GM12878 (cell line): Measurements from ENCODE around the gene DMKN. TPM values are rescaled to one million over a fixed set of nuclear protein-coding genes. Genes with fewer than 3 reads are reported as not detected.

Source experiments
- ATAC-seq: fragments of 200-7000 bp; cut with Tn5 transposase; 3 replicates; pipeline ENCODE4 v1.9.1; 2020; ENCODE audit warnings: mild to moderate bottlenecking, moderate library complexity
- BruUV-seq: library from RNA; stranded (reverse); fragments of 400-500 nt; replicated peaks from 2 replicates; lab custom pipeline; 2021; lab: Mats Ljungman, UMichigan
- CTCF ChIA-PET: fragments of 300-600 bp; sonication (Branson Sonifier 250); formaldehyde crosslinking; extraction: SDS; loops from one replicate; lab custom pipeline; 2021; ENCODE audit warnings: inconsistent platforms; lab: Yijun Ruan, JAX
- POLR2A ChIA-PET: fragments of 350-600 bp; formaldehyde crosslinking; extraction: SDS; loops from one replicate; lab custom pipeline; 2021; ENCODE audit warnings: inconsistent platforms; lab: Charles Lee
- RAD21 ChIA-PET: fragments of 300-600 bp; sonication (Branson Sonifier 250); formaldehyde crosslinking; loops from one replicate; lab custom pipeline; 2023; ENCODE audit warnings: antibody characterized with exemption; ENCODE audit not compliant: unreplicated experiment; lab: Charles Lee
- SMC1A ChIA-PET: fragments of 300-600 bp; sonication (Branson Sonifier 250); formaldehyde crosslinking; loops from one replicate; lab custom pipeline; 2023; ENCODE audit not compliant: unreplicated experiment, uncharacterized antibody; lab: Charles Lee
- DNase-seq: peaks from one replicate; pipeline ENCODE4 v3.0.0-alpha.2; 2011; ENCODE audit warnings: low read depth, low spot score
- FAIRE-seq: peaks from 3 replicates; lab custom pipeline; 2011; peaks lifted over from hg19 to GRCh38; lab: Jason Lieb, UNC
- H2AFZ ChIP-seq: 2 replicates; pipeline ENCODE4 v1.6.0; 2011; ENCODE audit warnings: low read depth, low read length, control low read depth; ENCODE audit not compliant: control insufficient read depth
- H3K27ac ChIP-seq: 2 replicates; pipeline ENCODE4 v1.5.1; 2011; ENCODE audit warnings: control low read depth; ENCODE audit not compliant: control insufficient read depth, insufficient read depth
- H3K27me3 ChIP-seq, 2 experiments: replicated peaks in 1 of 2; 2 replicates each; pipeline versions ENCODE4 v1.6.0 to v1.6.1; 2011; ENCODE audit warnings: low read length in 1 of 2; ENCODE audit not compliant: control insufficient read depth in 2 of 2, insufficient read depth in 2 of 2
- H3K36me3 ChIP-seq, 2 experiments: 2 replicates each; pipeline ENCODE4 v1.5.1; 2011; ENCODE audit warnings: low read length in 1 of 2; ENCODE audit not compliant: control insufficient read depth in 2 of 2, insufficient read depth in 2 of 2
- H3K4me1 ChIP-seq: 2 replicates; pipeline ENCODE4 v1.6.1; 2011; ENCODE audit warnings: mild to moderate bottlenecking, low read length, moderate library complexity, mixed read lengths; ENCODE audit not compliant: control insufficient read depth, insufficient read depth
- H3K4me2 ChIP-seq: 2 replicates; pipeline ENCODE4 v1.6.0; 2011; ENCODE audit warnings: control low read depth; ENCODE audit not compliant: control insufficient read depth, insufficient read depth
- H3K4me3 ChIP-seq: fragments of 200-600 bp; sonication (generic); 2 replicates; pipeline ENCODE4 v1.5.1; 2016
- H3K79me2 ChIP-seq: 2 replicates; pipeline ENCODE4 v1.6.0; 2011; ENCODE audit warnings: low read length; ENCODE audit not compliant: control insufficient read depth, insufficient read depth
- H3K9ac ChIP-seq: 2 replicates; pipeline ENCODE4 v1.8.0; 2011; ENCODE audit warnings: low read length, control low read depth, mixed read lengths; ENCODE audit not compliant: control insufficient read depth, insufficient read depth
- H3K9me3 ChIP-seq: replicated peaks from 3 replicates; pipeline ENCODE4 v1.5.1; 2011; ENCODE audit warnings: mild to moderate bottlenecking, low read length; ENCODE audit not compliant: control insufficient read depth, insufficient read depth
- H4K20me1 ChIP-seq: 2 replicates; pipeline ENCODE4 v1.6.0; 2011; ENCODE audit not compliant: control insufficient read depth, insufficient read depth
- BHLHE40 ChIP-seq, 2 experiments: fragments of 450-650 bp in 1 of 2; IDR thresholded peaks; 2 replicates each; pipeline ENCODE4 v1.6.1; 2011 to 2017; ENCODE audit warnings: low read depth in 2 of 2, borderline replicate concordance in 1 of 2, improper control_type of control experiment in 1 of 2, low read length in 1 of 2, mild to moderate bottlenecking in 1 of 2
- CBX3 ChIP-seq: fragments of 200-600 bp; sonication (generic); IDR thresholded peaks from 2 replicates; pipeline ENCODE4 v1.6.1; 2016; ENCODE audit warnings: low read depth, borderline replicate concordance
- CHD2 ChIP-seq: IDR thresholded peaks from 2 replicates; pipeline ENCODE4 v1.6.1; 2011; ENCODE audit warnings: low read depth, low read length, improper control_type of control experiment, borderline replicate concordance
- GABPA ChIP-seq: IDR thresholded peaks from 2 replicates; pipeline ENCODE4 v1.6.1; 2014; ENCODE audit warnings: antibody characterized with exemption, low read depth, mild to moderate bottlenecking, inconsistent platforms
- LARP7 ChIP-seq: fragments of 450-650 bp; IDR thresholded peaks from 2 replicates; pipeline ENCODE4 v1.6.1; 2017; ENCODE audit warnings: mild to moderate bottlenecking
- MTA3 ChIP-seq: IDR thresholded peaks from 2 replicates; pipeline ENCODE4 v1.6.1; 2012; ENCODE audit warnings: low read length, inconsistent platforms, borderline replicate concordance
- RAD51 ChIP-seq: fragments of 450-650 bp; IDR thresholded peaks from 2 replicates; pipeline ENCODE4 v1.6.1; 2016; ENCODE audit warnings: moderate library complexity, mild to moderate bottlenecking, inconsistent platforms
- SRF ChIP-seq, 2 experiments: IDR thresholded peaks; 2 replicates each; pipeline ENCODE4 v1.6.1; 2011; ENCODE audit warnings: low read depth in 2 of 2, low read length in 2 of 2, mild to moderate bottlenecking in 1 of 2, moderate library complexity in 1 of 2
- TBL1XR1 ChIP-seq: IDR thresholded peaks from 2 replicates; pipeline ENCODE4 v1.6.1; 2012; ENCODE audit warnings: low read depth, low read length, improper control_type of control experiment
- WGBS: methylation state at CpG from one replicate; pipeline ENCODE4 v1.1.6; 2016; ENCODE audit warnings: low lambda C conversion rate; ENCODE audit not compliant: insufficient replicate concordance, insufficient coverage; ENCODE audit errors: missing lambda C conversion rate; 5-methylcytosine and 5-hydroxymethylcytosine counted together
- in situ Hi-C: fragments of 300-500 bp; cut with MboI; formaldehyde crosslinking; loops from 9 replicates; pipeline ENCODE4 v1.14.3; 2018; ENCODE audit warnings: mixed read lengths
- intact Hi-C: fragments of 100-400 bp; cut with micrococcal nuclease; formaldehyde crosslinking; loops from one replicate; pipeline ENCODE4 v1.14.2; 2022; ENCODE audit not compliant: unreplicated experiment
- polyA plus RNA-seq, 11 experiments: library from polyadenylated mRNA; depleted of rRNA in 4 of 11; unstranded in 6 of 11; stranded (reverse) in 5 of 11; fragments of >200 nt; fragmentation: Nextera tagmentation in 4 of 11; fragmentation: Illumina TruSeq in 1 of 11; extraction: Ambion mirVana in 4 of 11; extraction: Trizol in 1 of 11; gene quantifications; 1 replicate in 1 of 11; 2 replicates in 10 of 11; pipeline versions ENCODE4 v1.2.1 to v1.2.3, GENCODE V29; 2011 to 2016; ENCODE audit warnings: inconsistent platforms in 2 of 11, missing spikeins in 2 of 11, low read depth in 1 of 11
- total RNA-seq, 4 experiments: library from RNA; depleted of rRNA in 3 of 4; stranded (reverse); fragments of >200 nt in 3 of 4; fragmentation: Illumina TruSeq in 1 of 4; extraction: Trizol in 1 of 4; gene quantifications; 2 replicates each; pipeline versions ENCODE4 v1.2.1 to v1.2.3, GENCODE V29; 2013 to 2021
- TF ChIP-seq, protein P1 (sequence below): fragments of 450-650 bp; IDR thresholded peaks from 2 replicates; pipeline ENCODE4 v1.6.1; 2016; ENCODE audit warnings: mild to moderate bottlenecking
- TF ChIP-seq, protein P2 (sequence below): fragments of 450-650 bp; formaldehyde crosslinking; IDR thresholded peaks from 2 replicates; pipeline ENCODE4 v1.4.0; 2022; ENCODE audit warnings: mild to moderate bottlenecking, moderate library complexity
- TF ChIP-seq, protein P3 (sequence below): IDR thresholded peaks from 2 replicates; pipeline ENCODE4 v1.6.1; 2012; ENCODE audit warnings: improper control_type of control experiment, low read depth, low read length; ENCODE audit not compliant: insufficient replicate concordance

DMKN gene
- total and polyA plus RNA-seq, 10 of the 15 experiments (the other 5 are each of a cell fraction or from before 2014, with no cell fraction given) = 36.4 to 114 (median 58.6) TPM

DNA sequence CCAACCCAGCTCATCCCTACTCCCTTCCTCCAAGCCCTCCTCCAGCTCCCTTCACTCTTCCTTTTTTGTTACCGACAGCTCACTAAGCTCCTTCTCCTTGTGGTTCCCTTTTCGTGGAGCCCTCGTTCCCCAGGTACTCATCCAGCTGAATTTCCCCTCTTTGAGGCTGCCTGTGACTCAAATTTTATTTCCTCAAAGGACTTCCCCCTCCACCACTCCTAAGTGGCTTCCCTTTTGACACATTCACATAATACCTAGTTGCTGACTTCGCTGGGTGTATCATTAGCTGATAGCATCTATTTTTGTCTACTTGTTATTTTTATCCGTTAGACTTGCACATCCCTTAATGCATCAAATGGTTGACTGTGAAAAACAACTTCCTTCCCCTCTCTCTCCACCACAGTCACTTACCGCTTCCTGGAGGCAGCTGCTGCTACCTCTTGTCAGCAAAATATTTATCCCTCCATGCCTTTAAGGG is 50.9 kb downstream of the DMKN start:
- Histone ChIP-seq H3K79me2 (no peaks in the 10 kb centered on the region), H3K4me1 (peaks cover 56% of the 10 kb centered on the region), H3K27ac (peak overlapping the region; percentile 73), H3K4me2 (peak overlapping the region; percentile 39), H3K27me3 (no peaks in the 10 kb centered on the region), H3K4me3 (peak overlapping the region; percentile 33; the same call in 1 of the 2 replicates), H3K9me3 (no peaks in the 10 kb centered on the region), H2AFZ (no peak overlapping the region; the same call in 1 of the 2 replicates), H4K20me1 (no peaks in the 10 kb centered on the region), H3K36me3 (no peaks in the 10 kb centered on the region), H3K9ac (peak overlapping the region; percentile 8; the same call in 1 of the 2 replicates)
- DNase-seq (peak; percentile 96), FAIRE-seq (peak; percentile 92), ATAC-seq (peak; percentile 79)
- POLR2A ChIA-PET = interaction anchor here (0.7 to 4.4 kb wide), 16 partner anchors 10 to 249 kb away, joined by 3 to 37 read pairs (median 7); partner anchors contain the start of genes FFAR1 and FFAR2
- WGBS = 0% methylated on average over 6 of the region's 6 CpGs
- SMC1A ChIA-PET = interaction anchor here (0.7 to 17.4 kb wide), 21 partner anchors 12 to 189 kb away, joined by 3 to 237 read pairs (median 11); partner anchors contain the start of genes CD22, FFAR1, FFAR2 and FFAR3
- CTCF ChIA-PET = interaction anchor here (0.6 to 8.5 kb wide), 20 partner anchors 8 to 255 kb away, joined by 3 to 86 read pairs (median 6); partner anchors contain the start of genes FFAR1 and FFAR3
- intact Hi-C loops = loop anchor here (1.0 kb wide), 1 partner anchor 11 kb away; no protein-coding TSS in a partner anchor
- BruUV-seq = no TSS peak
- in situ Hi-C loops = no loop called here
- RAD21 ChIA-PET = interaction anchor here (0.7 to 8.3 kb wide), 24 partner anchors 8 to 143 kb away, joined by 3 to 110 read pairs (median 8); partner anchors contain the start of genes FFAR1, FFAR2 and FFAR3
- peak; percentile 58 to 68 for TF ChIP-seq BHLHE40 (IDR thresholded peaks at IDR 0.05; ENCODE audit: borderline replicate concordance in 1 of 2, low read depth in 2 of 2, low read length in 1 of 2)
- TF ChIP-seq GABPA = peak; percentile 66; the same call in 1 of the 2 replicates
- TF ChIP-seq, protein P1, sequence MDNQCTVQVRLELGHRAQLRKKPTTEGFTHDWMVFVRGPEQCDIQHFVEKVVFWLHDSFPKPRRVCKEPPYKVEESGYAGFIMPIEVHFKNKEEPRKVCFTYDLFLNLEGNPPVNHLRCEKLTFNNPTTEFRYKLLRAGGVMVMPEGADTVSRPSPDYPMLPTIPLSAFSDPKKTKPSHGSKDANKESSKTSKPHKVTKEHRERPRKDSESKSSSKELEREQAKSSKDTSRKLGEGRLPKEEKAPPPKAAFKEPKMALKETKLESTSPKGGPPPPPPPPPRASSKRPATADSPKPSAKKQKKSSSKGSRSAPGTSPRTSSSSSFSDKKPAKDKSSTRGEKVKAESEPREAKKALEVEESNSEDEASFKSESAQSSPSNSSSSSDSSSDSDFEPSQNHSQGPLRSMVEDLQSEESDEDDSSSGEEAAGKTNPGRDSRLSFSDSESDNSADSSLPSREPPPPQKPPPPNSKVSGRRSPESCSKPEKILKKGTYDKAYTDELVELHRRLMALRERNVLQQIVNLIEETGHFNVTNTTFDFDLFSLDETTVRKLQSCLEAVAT = peak; percentile 95
- peak; percentile 93 for TF ChIP-seq TBL1XR1
- TF ChIP-seq, protein P2, sequence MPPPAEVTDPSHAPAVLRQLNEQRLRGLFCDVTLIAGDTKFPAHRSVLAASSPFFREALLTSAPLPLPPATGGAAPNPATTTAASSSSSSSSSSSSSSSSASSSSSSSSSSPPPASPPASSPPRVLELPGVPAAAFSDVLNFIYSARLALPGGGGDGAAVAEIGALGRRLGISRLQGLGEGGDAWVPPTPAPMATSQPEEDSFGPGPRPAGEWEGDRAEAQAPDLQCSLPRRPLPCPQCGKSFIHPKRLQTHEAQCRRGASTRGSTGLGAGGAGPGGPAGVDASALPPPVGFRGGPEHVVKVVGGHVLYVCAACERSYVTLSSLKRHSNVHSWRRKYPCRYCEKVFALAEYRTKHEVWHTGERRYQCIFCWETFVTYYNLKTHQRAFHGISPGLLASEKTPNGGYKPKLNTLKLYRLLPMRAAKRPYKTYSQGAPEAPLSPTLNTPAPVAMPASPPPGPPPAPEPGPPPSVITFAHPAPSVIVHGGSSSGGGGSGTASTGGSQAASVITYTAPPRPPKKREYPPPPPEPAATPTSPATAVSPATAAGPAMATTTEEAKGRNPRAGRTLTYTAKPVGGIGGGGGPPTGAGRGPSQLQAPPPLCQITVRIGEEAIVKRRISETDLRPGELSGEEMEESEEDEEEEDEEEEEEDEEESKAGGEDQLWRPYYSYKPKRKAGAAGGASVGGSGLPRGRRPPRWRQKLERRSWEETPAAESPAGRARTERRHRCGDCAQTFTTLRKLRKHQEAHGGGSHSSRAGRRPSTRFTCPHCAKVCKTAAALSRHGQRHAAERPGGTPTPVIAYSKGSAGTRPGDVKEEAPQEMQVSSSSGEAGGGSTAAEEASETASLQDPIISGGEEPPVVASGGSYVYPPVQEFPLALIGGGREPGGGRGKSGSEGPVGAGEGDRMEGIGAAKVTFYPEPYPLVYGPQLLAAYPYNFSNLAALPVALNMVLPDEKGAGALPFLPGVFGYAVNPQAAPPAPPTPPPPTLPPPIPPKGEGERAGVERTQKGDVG (CRISPR knock-in tag) = no peak
- peak; percentile 78; the same call in 1 of the 2 replicates for TF ChIP-seq CHD2
- no peak for TF ChIP-seq LARP7
- TF ChIP-seq, protein P3, sequence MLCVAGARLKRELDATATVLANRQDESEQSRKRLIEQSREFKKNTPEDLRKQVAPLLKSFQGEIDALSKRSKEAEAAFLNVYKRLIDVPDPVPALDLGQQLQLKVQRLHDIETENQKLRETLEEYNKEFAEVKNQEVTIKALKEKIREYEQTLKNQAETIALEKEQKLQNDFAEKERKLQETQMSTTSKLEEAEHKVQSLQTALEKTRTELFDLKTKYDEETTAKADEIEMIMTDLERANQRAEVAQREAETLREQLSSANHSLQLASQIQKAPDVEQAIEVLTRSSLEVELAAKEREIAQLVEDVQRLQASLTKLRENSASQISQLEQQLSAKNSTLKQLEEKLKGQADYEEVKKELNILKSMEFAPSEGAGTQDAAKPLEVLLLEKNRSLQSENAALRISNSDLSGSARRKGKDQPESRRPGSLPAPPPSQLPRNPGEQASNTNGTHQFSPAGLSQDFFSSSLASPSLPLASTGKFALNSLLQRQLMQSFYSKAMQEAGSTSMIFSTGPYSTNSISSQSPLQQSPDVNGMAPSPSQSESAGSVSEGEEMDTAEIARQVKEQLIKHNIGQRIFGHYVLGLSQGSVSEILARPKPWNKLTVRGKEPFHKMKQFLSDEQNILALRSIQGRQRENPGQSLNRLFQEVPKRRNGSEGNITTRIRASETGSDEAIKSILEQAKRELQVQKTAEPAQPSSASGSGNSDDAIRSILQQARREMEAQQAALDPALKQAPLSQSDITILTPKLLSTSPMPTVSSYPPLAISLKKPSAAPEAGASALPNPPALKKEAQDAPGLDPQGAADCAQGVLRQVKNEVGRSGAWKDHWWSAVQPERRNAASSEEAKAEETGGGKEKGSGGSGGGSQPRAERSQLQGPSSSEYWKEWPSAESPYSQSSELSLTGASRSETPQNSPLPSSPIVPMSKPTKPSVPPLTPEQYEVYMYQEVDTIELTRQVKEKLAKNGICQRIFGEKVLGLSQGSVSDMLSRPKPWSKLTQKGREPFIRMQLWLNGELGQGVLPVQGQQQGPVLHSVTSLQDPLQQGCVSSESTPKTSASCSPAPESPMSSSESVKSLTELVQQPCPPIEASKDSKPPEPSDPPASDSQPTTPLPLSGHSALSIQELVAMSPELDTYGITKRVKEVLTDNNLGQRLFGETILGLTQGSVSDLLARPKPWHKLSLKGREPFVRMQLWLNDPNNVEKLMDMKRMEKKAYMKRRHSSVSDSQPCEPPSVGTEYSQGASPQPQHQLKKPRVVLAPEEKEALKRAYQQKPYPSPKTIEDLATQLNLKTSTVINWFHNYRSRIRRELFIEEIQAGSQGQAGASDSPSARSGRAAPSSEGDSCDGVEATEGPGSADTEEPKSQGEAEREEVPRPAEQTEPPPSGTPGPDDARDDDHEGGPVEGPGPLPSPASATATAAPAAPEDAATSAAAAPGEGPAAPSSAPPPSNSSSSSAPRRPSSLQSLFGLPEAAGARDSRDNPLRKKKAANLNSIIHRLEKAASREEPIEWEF = peak; percentile 87
- TF ChIP-seq SRF (IDR thresholded peaks at IDR 0.05; ENCODE audit: low read depth in 2 of 2, low read length in 2 of 2) = no peak
- peak; percentile 95 for TF ChIP-seq MTA3
- 0 out of 2 replicates have a peak, but pooled peaks have one; percentile 35 for TF ChIP-seq RAD51
- no peak for TF ChIP-seq CBX3
